Brain pericyte (primary cell): ENCODE data around the gene AKT2.

Experiments
- DNase-seq: peaks from one replicate; pipeline ENCODE4 v3.0.0-alpha.2; 2012; ENCODE audit warnings: low read depth, low spot score

Gene AKT2

DNA sequence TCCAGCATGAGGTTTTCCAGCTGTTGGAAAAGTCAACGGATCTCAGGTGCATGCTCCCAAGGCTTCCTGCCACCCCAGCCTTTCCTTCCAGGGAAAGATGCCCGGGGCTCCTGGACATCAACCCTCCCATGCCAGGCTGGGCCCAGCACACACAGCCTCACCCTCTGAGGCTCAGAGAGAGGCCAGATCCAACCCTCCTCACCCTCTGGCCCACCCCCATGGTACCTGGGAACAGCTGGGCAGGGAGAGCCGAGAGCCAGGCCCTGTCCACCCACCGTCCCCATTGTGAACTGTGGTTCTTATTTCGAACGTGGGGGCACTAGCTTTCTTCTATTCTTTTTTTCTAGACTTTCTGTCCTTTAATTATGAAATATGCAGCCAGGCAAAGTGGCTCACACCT, 48.8 kb downstream of the AKT2 start:
- DNase-seq, result no peak

DNA sequence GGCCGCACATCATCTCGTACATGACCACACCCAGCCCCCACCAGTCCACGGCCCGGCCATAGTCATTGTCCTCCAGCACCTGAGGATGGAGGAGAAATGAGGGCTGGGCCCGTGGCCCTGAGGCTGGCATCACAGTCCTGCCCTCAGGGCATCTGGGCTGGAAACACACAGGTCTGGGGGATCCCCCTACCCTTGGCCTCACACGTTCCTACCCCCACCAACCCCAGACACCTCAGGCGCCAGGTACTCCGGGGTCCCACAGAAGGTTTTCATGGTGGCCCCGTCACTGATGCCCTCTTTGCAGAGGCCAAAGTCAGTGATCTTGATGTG, 49.2 kb downstream of the AKT2 start:
- no peak for DNase-seq

DNA sequence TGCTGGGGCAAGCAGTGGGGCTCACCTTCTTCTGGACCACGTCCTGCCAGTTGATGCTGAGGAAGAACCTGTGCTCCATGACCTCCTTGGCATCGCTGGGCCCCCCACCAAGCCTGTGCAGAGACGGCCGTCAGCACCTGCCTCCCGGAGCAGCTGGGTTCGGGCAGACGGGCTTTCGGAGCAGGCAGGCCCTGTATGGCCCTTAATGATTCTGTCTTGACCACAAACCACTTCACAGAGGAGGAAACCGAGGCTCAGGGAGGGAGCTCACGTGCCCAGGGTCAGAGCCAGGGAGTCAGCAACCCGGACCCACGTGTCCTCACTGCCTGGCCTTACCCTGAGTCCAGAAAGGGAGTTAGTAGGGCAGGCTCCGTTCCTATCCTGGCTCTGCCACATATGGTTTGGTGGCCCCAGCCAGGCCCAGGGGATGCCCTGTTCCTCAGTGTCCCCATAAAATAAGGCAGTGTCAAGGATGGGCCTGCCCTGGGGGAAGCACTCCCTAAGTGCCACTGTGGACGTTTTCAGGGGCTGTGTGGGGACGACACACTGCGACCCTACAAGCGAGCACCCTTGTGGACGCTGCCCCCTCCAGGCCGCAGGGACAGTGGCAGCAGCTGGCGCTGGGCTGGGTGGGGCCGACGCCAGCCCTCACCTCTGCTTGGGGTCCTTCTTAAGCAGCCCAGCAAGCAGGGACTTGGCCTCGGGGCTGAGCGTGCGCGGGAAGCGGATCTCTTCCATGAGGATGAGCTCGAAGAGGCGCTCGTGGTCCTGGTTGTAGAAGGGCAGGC, 49.7 kb downstream of the AKT2 start:
- DNase-seq, result no peak

DNA sequence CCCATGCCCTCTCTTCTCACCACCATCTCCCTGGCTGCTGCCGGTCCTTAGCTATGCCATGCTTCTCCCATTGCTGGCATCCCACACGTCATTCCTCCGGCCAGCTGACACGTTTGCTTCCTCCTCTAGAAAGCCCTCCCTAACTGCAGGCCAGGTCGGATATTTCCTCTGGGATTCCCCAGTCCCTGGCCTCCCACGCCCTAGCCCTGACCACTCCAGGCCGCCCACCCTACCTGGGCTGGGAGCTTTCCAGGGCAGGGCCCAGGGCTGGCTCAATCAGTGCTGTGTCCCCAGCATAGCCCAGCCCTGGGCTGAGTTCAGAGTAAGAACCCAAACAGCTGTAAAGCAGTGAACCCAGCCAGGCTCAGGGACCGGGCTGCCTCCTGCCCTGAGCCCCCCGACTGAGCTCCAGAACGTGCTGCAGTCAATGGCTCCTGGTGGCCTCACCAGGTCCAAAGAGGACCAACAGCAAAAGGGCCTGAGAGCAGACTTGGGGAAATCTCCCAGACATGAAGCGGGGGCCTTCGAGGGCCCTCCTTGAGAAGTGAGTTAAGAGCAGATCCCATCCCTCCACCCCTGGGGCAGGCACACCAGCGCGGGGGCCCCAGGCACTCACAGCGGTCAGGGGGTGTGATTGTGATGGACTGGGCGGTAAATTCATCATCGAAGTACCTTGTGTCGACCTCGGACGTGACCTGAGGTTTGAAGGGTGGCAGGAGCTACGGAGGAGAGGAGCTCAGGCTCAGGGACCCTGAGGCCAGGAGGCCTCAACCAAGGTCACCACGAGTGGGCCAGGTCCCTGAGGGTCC, 50.5 kb downstream of the AKT2 start:
- no peak for DNase-seq

DNA sequence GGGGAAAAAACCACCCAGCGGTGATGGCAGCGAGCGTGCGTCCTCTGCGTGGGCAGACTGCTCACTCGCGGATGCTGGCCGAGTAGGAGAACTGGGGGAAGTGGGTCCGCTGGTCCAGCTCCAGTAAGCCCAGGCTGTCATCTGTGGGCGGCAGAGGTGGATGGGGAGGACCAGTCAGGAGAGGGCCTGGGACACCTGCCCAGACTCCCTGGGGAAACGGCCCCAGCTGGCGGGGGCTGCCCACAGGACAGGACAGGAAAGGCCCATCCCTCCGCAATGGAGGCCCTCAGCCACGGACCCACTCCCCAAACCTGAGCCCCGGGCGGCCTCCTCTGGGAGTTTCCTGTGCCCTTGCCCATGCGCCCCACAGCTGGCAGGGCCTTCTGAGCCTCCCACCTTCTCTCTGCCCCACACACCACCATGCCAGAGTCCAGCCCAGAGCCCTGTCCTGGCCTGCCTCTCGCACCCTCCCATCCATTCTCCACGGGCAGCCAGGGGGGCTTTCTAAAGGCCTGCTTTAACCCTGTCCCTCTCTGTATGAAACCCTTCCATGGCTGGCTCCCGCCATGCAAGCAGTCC, 51.2 kb downstream of the AKT2 start:
- no peak for DNase-seq

DNA sequence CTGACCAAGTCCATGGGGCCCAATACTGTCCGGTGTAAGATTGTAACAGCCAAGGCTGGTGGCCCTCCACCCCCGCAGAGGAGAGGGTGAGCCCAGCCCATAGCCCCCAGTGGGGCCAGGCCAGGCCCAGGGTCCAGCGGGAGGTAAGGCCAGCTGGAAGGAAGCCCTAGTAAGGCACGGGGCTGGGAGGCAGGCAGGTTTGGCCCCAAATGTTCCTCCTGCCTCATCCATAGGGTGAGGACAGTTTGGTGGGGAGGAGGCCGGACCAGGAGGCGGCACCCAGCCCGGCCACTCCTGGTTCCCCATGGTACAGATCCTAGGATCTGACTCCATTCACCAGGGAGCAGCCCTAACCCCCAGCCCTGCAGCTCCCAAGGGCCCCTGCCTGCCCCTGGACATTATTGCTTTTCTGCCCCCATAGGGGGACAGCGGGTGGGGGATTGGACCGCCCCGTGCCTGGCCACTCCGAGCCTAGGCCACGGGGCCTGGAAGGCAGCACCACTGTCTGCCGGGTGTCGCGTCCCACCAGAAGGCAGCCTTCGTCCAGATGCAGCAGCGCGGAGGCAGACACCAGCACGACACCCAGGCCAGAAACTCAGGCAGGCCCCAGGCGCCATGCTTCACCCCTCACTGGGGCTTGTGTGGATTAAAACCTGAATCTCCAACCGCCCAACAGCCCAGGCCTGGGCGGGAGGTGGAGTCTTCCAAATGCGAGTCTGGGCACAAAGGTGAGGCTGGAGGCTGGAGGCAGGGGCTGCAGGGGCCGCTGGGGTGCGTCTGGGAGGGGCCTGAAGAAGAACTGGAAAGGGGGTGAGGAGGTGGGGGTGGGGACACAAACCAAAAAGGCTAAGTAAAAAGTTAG, 52.0 kb downstream of the AKT2 start:
- DNase-seq, result no peak

DNA sequence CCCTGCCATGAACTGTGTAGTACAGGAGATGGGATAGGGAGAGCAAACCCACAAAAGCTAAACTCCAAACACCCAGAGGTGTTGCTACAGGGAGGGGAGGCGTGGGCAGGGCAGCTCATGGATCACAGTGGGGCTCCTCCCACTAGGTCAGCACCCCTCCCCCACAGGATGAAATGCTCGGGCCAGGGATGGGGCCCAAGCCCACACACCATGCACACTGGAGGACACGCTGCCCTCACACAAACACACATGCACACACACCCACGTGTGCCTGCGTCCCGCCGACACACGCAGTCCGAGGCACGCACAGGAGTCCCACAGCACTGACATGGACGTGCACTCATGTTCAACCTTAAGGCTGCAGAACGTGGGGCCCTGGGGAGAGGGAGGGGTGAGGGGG, 52.7 kb downstream of the AKT2 start:
- no peak for DNase-seq

DNA sequence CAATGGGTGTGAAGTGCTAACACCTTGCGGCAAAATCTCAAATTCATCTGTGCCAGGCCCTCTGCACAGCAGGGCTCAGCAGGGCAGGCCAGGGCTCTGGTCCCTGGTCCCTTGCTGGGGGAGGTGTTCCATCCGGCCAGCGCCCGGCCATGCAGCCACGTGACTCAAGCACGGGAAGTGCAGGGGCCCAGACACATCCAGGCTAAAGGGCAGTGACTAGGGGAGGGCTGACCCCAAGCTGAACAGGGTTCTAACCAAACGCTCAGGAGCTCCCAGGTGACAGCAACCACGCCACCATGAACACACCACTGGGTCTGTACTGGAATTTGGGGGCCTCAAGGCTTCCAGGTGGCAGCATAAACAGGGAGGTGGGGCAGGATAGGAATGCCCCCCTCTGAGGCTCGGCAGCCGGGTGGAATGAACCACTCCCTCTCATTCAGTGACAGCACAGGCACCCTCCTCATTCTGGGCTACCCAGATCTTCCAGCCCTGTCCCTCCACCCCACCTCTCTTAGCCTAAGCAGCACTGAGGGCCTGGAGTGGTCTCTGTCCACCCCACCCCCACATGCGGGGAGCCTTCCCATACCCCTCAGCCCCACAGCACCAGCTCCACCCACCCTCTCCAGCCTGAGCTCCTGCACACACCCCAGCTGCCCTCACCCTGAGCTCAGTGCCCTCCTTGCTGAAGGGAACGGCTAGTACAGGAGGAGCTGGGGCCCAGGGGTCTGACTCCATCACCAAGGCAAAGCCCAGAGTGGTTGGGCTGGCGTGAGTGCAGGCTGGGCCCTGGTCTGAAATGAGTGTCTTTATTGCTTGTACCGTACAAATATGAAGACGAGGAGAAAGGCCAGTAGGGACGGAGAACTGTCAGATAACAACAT, 53.4 kb downstream of the AKT2 start:
- DNase-seq, result no peak

DNA sequence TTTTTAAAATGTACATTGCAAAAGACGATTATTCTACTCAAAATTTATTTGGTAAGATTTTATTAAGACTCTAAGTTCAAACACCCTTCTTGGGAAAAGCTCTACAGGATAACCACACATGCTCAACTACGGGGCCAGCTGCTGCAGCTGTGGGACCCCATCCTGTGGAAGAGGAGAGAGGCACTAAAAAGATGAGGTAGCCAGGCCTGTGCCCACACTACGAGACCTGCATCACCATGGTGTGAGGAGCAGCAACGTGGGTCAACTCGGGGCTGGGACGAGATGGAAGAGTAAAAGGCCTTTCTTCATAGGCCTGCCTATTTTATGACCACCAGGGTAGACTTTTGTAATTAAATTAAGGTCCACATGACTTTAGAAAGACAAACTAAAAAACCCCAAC, 54.1 kb downstream of the AKT2 start:
- no peak for DNase-seq

DNA sequence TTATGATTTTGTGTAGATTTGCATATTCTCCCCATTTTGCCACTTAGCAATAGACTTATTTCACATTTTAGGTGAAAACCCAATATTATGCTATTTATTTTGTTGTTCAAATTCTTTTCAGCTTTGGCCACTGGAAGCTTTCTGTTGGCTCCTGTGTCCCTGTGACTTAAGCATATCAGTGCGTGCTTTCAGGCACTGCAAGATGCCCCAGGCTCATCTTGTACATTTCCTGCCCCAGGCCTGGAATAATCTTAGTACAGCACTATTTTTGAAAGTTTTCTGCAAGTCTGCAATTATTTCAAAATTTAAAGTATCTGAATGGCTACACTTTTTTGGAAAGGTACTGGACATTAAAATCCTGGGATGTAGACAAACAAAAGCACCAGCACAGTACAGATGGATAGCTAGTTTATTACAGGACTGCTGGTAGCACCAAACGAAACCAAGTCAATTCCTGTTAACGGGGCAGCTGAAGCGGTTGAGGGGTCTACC, 55.2 kb downstream of the AKT2 start:
- no peak for DNase-seq

DNA sequence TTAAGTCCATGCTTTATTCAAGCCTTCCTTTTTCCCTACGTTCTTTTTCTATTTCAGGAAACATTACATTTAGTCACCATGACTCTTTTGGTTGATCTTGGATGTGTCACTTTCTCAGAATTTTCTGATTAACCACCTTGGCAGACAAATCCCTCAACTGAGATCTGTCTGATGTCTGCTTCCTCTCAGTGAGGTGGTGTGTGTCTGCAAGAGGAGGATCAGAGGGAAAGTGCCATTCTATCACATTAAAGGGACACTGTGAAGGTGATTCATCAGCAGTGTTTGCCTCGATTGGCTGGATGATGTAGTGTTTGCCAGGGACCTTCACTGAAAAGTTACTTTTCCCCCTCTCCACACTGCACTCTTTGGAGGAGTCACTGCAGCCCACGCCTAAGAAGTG, 55.7 kb downstream of the AKT2 start:
- no peak for DNase-seq

DNA sequence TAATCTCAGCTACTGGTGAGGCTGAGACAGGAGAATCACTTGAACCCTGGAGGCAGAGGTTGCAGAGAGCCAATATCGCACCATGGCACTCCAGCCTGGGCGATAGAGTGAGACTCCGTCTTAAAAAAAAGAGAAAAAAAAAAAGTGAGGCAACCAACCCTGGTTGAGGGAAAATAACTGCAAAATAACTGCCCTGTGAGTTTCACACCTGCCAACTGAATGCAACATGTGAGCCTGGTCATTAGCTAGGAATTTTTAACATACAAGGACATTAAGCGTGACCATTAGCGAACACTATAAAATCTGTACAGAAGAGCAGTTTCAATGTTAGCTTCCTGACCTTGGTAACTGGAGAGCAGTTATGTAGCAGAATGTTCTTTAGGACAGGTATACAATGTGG, 56.3 kb downstream of the AKT2 start:
- no peak for DNase-seq

DNA sequence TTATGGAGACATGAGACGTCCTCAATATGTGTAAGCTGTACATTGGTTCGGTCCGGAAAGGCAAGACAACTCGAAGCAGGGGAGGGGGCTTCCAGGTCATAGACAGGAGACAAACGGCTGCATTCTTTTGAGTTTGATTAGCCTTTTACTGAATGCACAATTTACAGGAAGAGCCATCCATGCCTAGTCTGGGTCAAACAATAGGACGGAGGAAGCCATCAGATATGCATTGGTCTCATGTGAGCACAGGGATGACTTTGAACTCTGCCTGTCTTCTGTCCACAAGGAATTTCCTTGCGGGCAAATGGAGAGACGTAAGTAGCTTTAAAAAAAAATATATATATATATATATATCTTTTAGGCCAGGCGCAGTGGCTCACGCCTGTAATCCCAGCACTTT, 56.8 kb downstream of the AKT2 start:
- no peak for DNase-seq

DNA sequence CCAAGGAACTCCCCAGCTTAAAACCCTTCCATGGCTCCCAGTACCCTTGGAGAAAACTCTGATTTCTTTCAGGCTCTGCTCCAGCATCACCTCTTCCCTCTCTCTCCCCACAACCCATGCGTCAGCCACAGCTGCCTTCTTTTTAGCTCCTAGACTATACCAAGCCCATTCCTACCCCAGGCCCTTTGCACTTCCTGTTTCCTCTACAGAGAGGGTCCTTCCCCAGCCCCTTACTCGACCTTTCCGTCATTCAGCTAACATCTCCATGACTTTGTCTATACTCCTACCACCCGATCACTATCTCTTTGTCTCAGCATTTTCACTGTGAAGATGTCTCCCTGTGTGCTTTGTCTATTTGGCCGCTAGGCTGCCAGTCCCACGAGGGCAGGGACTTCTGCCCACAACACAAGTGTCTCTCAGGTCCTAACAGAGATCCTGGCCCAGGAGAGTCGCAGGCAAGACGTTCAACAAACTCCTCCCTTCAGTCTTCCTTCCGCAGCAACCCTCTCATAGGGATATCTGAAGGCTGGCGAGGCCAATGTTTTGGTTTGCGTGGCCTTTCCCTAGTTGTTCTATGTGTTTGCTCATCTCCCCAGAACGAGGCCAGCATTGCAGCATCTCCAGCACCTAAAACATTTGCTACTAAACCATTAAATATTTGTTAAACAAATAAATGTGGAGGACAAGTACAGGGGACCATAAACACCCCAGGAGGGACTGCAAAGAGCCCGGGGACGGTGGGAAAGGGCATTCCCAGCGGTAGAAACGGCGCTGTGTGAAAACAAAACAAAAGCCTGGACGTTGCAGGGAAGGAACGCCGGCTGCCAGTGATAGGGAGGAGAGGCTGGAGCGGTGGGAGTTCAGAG, 59.5 kb downstream of the AKT2 start:
- peak; percentile 34 for DNase-seq

DNA sequence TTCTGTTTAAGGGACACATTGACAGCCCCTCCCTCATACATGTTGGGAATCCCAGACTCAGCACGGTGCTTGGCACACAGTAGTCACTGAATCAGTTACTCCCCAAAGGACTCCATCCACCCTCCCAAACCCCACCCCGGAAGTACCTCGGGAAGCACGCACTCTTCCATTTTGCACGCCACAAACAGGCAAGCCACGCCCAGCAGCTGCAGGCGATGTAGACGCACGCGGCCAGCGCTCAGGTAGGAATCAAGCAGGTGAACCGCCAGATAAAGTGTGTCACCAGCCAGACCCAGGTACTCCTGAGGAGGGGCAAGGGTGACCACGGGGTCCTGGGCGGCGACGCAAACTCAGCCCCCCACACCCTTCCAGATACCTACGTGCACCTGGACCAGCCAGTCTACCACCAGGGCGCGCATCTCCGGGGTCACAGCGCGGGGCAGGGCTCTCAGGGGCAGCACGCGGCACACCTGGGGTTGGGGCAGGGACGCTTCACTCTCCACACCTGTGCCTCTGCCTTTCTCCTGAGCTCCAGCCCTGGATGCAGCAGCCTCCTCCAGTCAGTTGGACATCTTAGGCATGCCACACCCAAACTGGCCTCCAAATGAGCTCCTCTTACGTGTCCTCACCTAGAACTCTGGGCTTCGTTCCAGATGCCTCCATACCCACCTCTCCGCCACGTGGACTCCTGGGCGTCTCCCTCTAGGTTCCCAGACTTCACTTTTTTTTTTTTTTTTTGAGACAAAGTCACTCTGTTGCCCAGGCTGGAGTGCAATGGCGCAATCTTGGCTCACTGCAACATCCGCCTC, 60.6 kb downstream of the AKT2 start:
- DNase-seq, result no peak

DNA sequence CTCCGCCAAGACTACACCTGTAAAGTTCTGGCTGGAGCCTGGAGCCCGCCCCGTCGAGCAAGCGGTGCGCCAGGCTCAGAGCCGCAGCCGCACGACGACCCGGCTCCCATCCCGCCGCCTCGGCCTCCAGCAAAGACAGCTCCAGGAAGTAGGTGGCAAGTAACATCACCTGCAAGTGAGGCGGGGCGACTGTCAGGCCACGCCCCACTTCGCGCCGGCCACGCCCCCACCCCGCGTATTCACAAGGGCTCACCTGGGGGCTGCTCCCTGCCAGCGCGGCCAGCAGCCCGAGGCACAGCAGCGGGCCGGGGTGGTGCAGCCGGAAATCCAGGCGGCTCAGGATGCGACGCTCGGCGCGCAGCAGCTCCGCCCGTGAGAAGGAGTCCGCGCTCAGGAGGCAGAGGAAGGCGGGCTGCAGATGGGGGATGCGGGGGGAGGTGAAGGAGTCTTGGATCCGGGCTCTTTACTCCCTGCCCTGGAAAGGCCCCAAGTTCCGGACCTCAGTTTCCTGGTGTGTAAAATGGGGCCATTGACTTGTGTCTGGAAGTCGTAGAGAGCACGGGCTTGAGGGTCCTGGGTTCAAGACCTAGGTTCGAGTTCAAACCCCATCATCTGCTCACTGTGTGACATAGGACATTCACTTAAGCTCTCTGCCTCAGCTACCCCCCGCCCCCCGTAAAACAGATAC, 61.9 kb downstream of the AKT2 start:
- DNase-seq, result no peak

DNA sequence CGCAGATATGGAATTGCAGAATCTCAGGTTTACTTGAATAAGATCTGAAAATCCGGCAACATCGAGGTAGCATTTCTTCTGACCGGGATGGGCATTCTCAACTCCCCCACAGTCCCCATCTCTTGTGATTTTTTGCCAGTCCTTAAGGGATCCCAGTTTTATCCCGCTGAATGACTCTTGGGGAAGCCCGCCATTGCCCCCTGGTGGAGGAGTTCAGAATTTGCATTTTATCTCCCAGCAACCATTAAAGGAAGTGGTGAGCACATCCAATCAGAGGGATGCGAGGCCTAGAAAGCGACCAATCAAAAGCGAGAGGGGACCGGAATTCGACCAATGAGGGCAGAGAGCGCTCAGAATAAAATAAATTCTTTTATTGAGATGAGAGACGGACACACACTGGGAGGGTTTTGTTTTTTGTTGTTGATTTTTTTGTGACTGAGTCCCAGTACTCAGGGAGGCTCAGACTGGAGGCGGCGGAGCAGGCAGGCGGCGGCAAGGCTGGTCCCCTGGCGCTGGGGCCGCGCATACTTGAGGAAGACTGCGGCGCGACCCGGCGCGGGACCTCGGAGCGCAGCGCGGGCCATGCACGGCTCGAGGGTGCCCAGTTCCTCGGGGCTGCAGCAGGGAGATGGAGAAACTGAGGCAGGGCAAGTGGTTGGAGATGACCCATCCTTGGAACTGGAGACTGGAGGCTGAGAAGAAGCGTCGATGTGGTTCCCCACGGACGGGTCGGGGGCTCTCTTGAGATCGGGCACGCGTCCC, 63.1 kb downstream of the AKT2 start:
- peak; percentile 76 for DNase-seq

DNA sequence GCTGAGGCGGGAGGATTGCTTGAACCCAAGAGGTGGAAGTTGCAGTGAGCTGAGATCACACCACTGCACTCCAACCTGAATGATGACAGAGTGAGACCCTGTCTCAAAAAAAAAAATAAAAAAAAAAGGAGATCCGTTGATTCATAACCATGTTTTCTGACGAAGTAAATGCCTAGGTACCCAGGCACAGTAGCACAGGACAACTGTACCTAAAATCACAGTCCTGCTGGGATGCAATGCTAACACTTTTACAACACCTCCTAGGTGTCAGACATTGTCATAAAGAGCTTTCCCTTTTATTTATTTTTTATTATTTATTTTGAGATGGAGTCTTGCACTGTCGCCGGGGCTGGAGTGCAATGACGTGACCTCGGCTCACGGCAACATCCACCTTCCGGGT, 64.5 kb downstream of the AKT2 start:
- DNase-seq, result no peak
